ENCODE data around the gene EPHA10.

DNA sequence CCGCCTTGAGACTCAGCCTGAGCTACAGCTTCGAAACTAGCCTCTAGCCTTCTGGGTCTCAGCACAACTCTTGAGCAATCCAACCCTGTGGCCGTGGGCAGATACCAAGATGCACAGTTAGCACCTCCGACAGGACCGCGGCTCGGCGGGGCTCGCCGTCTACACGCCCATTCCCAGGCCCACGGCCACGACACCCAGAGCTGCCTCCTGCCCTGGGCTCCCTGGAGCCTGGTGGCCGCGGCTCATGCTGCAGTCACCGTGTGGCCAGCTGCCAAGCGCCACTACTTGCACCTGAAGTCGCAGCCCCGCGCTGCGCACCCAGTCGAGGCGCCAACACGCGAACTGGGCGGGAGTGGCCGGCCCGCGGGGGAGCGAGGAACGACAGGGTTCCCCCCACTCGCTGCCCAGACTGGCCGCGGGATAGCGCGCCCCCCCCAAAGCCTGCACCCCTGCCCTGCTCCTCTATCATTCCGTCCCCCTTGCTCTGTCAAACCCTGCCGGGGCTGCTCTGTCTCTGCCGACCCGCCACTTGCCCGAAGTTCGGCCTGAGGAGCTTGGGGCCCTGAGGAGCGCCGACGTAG is 73.3 kb downstream of the EPHA10 start:
- no peak for TF ChIP-seq ESRRG (CRISPR knock-in tag; IDR thresholded peaks at IDR 0.05)
- TF ChIP-seq ZNF8 (CRISPR knock-in tag; IDR thresholded peaks at IDR 0.05): no peak
- no peak for TF ChIP-seq TCF4 (CRISPR knock-in tag; IDR thresholded peaks at IDR 0.05; ENCODE audit: borderline replicate concordance)
- TF ChIP-seq BACH2 (CRISPR knock-in tag; IDR thresholded peaks at IDR 0.05; ENCODE audit: borderline replicate concordance): no peak
- TF ChIP-seq TOX (CRISPR knock-in tag; IDR thresholded peaks at IDR 0.05; ENCODE audit: borderline replicate concordance): no peak
- no peak for TF ChIP-seq ZFP3 (CRISPR knock-in tag; IDR thresholded peaks at IDR 0.05)
- TF ChIP-seq CSRNP3 (CRISPR knock-in tag; IDR thresholded peaks at IDR 0.05): no peak
- no peak for TF ChIP-seq ARNTL (CRISPR knock-in tag; IDR thresholded peaks at IDR 0.05; ENCODE audit: borderline replicate concordance, low read depth)
- TF ChIP-seq RARB (CRISPR knock-in tag; IDR thresholded peaks at IDR 0.05): no peak
- TF ChIP-seq PPARA (CRISPR knock-in tag; IDR thresholded peaks at IDR 0.05; ENCODE audit: borderline replicate concordance): no peak
- TF ChIP-seq, protein P1, sequence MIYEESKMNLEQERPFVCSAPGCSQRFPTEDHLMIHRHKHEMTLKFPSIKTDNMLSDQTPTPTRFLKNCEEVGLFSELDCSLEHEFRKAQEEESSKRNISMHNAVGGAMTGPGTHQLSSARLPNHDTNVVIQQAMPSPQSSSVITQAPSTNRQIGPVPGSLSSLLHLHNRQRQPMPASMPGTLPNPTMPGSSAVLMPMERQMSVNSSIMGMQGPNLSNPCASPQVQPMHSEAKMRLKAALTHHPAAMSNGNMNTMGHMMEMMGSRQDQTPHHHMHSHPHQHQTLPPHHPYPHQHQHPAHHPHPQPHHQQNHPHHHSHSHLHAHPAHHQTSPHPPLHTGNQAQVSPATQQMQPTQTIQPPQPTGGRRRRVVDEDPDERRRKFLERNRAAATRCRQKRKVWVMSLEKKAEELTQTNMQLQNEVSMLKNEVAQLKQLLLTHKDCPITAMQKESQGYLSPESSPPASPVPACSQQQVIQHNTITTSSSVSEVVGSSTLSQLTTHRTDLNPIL (CRISPR knock-in tag; IDR thresholded peaks at IDR 0.05; ENCODE audit: low read depth): no peak
- TF ChIP-seq PATZ1 (CRISPR knock-in tag; IDR thresholded peaks at IDR 0.05; ENCODE audit: borderline replicate concordance): no peak
